ENCODE results near the gene IFRD1. TPM values are rescaled to one million over a fixed set of nuclear protein-coding genes. Genes with fewer than 3 reads are reported as not detected.

Gene IFRD1
- total RNA-seq, 1 donor from 2014 or later = 90.5 TPM

DNA sequence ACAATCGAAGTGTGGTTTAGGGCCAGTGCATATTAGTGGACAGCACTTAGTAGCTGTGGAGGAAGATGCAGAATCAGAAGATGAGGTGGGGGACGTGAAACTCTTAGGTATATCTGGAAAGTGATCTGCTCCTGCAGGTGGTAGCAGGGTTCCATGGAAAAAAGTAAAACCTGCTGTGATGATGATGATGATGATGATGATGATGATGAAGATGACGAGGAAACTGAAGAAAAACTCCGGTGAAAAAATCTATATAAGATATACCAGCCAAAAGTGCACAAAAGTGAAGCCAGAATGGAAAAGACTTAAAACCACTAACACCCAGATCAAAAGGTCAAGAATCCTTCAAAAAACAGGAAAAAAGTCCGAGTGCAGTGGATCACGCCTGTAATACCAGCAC is 70.5 kb downstream of the IFRD1 start:
- DNase-seq = no peak

DNA sequence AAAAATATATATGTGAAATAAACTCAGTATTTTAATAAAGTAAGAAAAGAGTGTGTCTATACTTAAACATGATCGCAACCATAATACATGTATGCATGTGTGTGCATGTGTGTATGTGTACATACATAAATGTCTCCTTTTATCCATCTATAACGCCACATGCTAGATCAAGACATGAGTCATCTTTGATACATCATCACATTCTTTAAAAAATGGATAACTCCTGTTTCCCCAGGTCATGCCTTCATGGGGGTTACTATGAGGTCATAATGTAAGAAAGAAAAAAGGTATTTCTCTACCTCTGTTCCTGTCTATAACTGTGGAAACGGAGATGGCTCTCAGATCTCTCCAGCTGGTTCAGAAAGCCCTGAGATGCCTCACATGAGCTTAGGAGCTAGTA is 71.7 kb downstream of the IFRD1 start:
- DNase-seq = no peak

DNA sequence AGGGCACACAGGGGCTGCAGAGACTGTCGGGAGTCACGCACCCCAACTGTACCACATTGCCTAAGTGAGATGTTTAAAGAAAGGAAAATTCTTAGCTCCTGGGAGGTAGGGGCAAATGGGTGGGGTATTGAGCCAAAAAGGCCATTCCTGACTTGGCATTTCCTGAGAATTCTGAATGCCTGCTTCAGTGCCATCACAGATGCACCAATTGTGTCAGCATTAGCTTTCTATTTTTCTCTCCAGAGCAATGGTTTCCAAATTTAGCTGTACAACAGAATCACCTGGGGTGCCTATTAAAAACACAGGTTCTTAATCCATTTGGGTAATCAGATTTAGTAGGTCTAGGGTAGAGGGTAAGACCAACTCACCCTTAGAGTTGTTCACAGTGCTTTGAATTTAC is 73.6 kb downstream of the IFRD1 start:
- no peak for DNase-seq

Small RNA genes within 50 kb of the gene (small RNA-seq; reads per million reads assigned to genes)
- gene AC079741.1 = not detected

Other genes with a start within 250 kb of the IFRD1 start
- gene DOCK4, start 244.1 kb upstream of the IFRD1 start, total RNA-seq = 109 TPM
- 77.0 TPM for gene ZNF277, start 243.8 kb upstream of the IFRD1 start, total RNA-seq
- gene LSMEM1, start 30.5 kb downstream of the IFRD1 start, total RNA-seq = 0.47 TPM

Data from occipital lobe (tissue), 3 donors.